Fibroblast of pulmonary artery (primary cell): ENCODE results near the gene ETV1.
A peak's percentile ranks its signal among the peaks of the same experiment; 100 is the strongest.

ENCODE experiments used
- DNase-seq: peaks from one replicate; pipeline ENCODE4 v3.0.0-alpha.2; 2010; ENCODE audit warnings: low read depth
- H3K4me3 ChIP-seq: replicated peaks from 2 replicates; pipeline ENCODE4 v1.5.1; 2011; ENCODE audit warnings: low read depth, mild to moderate bottlenecking, control low read depth, low read length, moderate library complexity
- TF ChIP-seq, protein P1 (sequence below): IDR thresholded peaks from 2 replicates; pipeline ENCODE4 v1.5.1; 2011; ENCODE audit warnings: mild to moderate bottlenecking, control low read depth, low read length, inconsistent platforms; ENCODE audit errors: missing control alignments

Gene ETV1

DNA sequence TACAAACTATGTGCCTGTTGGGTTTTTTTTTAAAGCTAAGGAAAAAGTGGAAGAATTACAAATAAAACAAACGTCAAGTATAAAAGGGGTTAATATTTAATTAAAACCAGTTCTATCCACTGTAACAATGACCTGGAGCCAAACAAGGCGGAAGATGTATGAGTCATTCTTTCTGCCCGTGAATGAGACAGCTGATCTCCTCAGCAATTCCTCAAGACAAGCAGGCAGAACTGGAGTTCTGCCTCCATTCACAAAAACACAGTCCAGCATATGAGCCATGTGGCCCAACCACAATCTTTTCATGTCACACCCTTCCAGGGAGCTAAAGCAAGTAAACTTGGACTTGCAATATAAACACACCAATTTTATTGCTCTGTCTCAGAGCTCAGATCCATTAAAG lies 8.4 kb downstream of the ETV1 start:
- peak; percentile 96 for DNase-seq
- TF ChIP-seq, protein P1, sequence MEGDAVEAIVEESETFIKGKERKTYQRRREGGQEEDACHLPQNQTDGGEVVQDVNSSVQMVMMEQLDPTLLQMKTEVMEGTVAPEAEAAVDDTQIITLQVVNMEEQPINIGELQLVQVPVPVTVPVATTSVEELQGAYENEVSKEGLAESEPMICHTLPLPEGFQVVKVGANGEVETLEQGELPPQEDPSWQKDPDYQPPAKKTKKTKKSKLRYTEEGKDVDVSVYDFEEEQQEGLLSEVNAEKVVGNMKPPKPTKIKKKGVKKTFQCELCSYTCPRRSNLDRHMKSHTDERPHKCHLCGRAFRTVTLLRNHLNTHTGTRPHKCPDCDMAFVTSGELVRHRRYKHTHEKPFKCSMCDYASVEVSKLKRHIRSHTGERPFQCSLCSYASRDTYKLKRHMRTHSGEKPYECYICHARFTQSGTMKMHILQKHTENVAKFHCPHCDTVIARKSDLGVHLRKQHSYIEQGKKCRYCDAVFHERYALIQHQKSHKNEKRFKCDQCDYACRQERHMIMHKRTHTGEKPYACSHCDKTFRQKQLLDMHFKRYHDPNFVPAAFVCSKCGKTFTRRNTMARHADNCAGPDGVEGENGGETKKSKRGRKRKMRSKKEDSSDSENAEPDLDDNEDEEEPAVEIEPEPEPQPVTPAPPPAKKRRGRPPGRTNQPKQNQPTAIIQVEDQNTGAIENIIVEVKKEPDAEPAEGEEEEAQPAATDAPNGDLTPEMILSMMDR: no peak
- H3K4me3 ChIP-seq: peak overlapping the region; percentile 13

- TF ChIP-seq, protein P1: no peak
- no peak for DNase-seq
- H3K4me3 ChIP-seq: peak overlapping the region; percentile 22
Observed at GRCh38 chr7:13980474-13980873, 9.0 kb downstream of the ETV1 start.

- TF ChIP-seq, protein P1: no peak
- DNase-seq: peak; percentile 62
- peak overlapping the region; percentile 22 for H3K4me3 ChIP-seq
Observed at GRCh38 chr7:13979671-13980435, 9.6 kb downstream of the ETV1 start.

- TF ChIP-seq, protein P1: no peak
- no peak overlapping the region for H3K4me3 ChIP-seq
- DNase-seq: no peak
Observed at GRCh38 chr7:13976594-13976993, 12.9 kb downstream of the ETV1 start.

- TF ChIP-seq, protein P1: no peak
- no peak overlapping the region for H3K4me3 ChIP-seq
- DNase-seq: no peak
Observed at GRCh38 chr7:13965077-13965476, 24.4 kb downstream of the ETV1 start.

DNA sequence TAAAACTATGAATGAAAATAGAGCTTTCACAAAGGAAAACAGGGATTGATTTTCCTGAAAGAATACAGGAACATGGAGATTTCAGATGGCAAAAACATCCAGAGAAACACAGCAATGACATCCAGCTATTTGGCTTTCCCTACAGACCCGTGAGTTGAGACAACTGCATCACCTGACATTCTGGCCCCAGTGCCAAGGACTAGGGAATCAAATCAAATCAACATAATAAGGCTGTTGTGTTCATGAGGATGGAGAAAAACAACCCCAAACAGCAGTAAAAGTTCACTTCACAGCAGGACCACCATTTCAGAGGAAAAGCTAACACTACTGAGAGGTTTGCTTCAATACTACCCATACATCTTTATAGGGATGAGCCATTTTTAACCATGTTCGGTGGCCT lies 25.5 kb downstream of the ETV1 start:
- no peak overlapping the region for H3K4me3 ChIP-seq
- TF ChIP-seq, protein P1: no peak
- DNase-seq: no peak

- no peak for DNase-seq
- TF ChIP-seq, protein P1: no peak
- no peak overlapping the region for H3K4me3 ChIP-seq
Observed at GRCh38 chr7:13955494-13955893, 34.0 kb downstream of the ETV1 start.
